Middle frontal gyrus (tissue), 1 donor: ENCODE results near the gene C9orf50.
"Not testable (repeated sequence)": the region's sequence is repeated elsewhere in the genome, so short reads cannot be mapped to it uniquely, and the experiment has no call there.

Experiments used
- DNase-seq: peaks from one replicate; pipeline ENCODE4 v3.0.0-alpha.2; 2015; ENCODE audit warnings: low spot score; ENCODE audit errors: extremely low spot score

C9orf50 gene

GRCh38 chr9:129648092-129648763 is 27.3 kb upstream of the C9orf50 start:
- no peak for DNase-seq

GRCh38 chr9:129647635-129648034 is 26.7 kb upstream of the C9orf50 start:
- DNase-seq: no peak

DNA sequence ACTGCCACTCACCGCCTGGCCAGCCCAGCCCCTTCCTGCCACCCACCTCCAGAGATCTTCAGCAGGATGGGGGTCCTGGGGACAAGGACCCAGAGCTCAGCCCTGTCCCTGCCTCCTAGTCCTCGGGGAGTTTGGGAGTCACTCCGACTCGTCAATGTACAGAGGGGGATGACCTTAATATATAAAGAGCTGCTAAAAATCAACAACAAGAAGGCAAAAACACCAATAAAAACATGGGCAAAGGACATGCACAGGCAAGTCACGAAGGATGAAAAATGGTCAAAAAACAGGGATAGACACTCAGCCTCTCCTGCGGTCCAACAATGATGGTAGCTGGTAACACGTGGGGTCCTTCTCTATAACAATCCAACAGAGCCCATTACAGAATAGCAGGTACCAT is 25.8 kb upstream of the C9orf50 start:
- no peak for DNase-seq

- no peak for DNase-seq
Measured at GRCh38 chr9:129646252-129646651, 25.4 kb upstream of the C9orf50 start.

GRCh38 chr9:129644902-129645301 is 24.0 kb upstream of the C9orf50 start:
- DNase-seq: no peak

DNA sequence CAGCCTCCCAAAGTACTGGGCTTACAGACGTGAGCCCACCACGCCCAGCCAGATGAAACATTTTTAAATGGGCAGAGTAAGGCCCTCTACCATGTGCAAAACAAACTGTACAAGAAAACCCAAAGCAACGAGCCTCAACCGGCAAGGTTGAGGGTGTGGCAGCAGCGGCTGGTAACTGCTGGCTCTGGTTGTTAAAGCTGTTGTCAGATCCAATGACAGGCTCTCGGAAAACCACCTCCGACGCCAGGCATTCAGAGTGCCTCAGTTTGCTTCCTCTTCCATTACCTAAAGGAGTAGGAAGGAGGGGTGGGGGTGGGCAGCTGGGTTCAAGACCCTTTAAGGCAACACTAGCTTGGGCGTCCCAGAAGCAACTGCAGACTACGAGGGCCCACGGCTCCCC is 23.5 kb upstream of the C9orf50 start:
- no peak for DNase-seq

- DNase-seq: no peak
Measured at GRCh38 chr9:129643706-129644105, 22.8 kb upstream of the C9orf50 start.

DNA sequence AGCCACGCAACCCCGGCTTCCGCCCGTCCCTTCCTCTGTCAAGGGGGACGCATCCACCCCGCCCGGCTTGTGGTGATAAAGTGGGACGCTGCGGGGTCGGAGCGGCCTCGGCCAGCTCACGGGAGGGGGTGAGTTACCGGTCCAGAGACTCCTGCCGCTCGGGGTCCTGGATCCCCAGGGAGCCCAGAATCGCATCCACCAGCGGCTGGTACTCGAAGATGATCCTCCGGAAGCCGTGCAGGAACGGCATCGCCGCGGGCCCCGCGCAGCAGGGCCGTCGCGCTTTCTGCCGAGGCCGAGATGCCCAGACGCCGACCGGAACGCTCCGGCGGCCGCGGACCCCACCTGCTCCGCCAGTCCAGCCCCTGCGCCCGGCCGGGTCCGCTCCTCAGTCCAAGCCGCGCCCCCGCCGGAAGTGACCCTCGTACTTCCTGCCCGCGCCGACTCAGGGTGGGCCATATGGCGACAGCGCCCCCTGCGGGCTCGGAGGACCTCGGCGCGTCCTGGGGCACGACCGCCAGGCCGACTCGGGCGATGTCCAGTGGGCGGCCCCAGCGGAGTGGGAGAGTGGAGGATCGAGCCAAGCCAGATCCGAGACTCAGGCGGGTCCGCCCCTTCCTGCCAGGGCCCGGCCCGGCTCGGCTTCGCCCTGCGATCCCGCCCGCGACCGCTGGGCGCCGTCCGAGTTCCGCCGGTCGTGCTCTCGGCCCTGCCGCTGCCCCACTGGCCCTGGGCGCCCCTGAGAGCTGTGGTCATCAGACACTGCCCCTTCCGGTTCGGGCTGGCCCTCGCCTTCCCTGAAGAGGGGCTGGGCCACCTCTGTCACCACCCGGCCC is 21.1 kb upstream of the C9orf50 start, which contains the start of gene ASB6:
TSS of gene ASB6 (minus strand) at position 402 of the 836 bp plus-strand sequence. CDS start at position 250, 152 bp downstream.
- DNase-seq: peak; percentile 85

DNA sequence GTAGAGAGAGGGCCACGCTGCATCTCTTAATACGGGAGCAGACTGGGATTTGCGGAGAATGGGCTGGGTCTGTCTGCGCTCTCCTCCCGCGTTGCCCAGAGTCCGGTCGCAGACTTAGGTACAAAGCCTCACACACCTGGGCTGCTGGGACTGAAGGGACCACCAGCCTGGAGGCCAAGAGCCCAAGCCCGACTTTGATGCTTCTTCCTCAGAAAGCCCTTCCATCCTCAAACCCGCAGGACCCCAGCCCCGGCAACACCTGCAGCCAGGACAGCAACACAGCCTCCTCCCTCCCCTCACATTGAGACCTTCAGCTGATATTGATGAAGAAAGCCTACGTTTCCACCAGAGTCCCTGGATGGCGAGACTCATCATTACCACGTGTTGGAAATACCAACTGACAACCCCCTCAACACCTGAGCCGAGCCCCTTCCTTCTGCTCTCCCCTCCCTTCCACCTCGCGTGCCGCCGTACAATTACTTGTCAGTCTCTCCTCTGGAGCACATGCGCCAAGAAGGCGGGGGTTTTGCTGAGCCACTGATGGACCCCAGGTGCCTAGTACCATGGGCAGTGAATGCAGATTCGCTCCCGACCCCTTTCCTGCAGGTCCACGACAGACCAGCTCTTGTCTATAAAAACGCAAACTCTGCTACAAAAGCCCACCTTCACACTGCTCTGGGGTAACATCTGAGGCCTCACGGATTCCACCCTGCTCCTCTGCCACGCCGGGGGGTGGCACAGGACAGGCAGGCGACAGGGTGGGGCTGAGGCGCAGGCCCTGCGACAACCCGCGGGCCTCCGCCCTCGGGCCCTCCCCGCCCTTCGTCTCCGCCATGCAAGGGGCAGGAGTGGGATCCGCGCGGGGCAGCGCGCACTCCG is 20.2 kb upstream of the C9orf50 start:
- DNase-seq: no peak

GRCh38 chr9:129640086-129640870 is 19.4 kb upstream of the C9orf50 start:
- DNase-seq: no peak

- DNase-seq: no peak
Measured at GRCh38 chr9:129639756-129640085, 18.8 kb upstream of the C9orf50 start.

GRCh38 chr9:129639034-129639630 is 18.2 kb upstream of the C9orf50 start:
- DNase-seq: no peak

DNA sequence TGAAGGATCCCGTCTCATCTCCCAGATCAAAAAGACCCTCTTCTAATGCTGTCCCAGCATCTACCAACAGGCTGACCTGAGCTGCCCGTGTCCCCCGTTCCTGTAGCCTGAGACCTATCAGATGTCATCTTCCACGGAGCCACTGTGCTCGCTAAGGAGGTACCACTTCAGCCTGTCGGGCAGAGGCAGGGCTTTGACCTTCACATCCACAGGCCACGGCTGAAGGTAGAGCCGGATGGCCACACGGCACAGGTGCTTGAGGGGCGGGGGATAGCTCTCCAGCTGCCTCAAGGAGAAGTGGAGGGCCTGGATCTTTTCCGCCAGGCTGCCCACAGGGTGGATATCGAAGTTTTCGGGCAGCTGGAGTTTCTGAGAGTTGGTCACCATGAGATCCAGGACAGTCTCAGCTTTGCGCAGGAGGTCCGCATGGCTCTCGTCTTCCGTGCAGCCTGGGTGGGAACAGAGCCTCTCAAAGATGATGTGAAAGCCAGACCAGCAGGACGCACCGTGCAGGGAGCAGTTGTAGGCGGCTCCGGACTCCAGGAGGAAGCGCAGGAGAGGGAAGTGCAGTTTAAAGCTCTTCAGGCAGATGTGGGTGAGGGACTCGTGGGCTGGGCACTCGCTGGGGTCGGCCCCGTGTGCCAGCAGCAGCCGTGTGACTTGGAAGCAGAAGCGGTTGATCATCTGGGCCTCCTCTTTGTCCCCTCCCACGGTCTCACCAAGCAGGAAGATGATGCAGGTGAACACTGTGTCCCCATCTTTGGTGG is 17.0 kb upstream of the C9orf50 start:
- no peak for DNase-seq

DNA sequence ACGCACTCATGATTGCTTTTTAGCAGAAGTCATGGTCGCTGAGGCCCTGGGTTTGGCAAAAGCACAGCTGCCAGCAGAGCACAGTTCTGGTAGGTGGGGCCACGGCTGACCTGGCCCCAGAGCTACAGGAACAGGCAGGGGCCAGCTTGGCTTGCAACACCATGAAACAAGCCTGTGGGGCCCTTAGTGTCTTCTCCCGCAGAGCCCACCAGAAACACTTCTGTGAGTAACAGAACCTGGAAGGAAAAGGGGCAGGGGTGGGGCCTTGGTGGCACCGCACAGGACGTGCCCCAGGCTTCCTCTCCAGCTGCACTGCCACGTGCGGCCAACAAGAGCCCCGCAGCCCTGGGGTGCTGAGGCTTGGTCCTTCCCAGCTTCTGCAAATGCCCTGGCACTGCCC is 16.2 kb upstream of the C9orf50 start:
- DNase-seq: no peak

DNA sequence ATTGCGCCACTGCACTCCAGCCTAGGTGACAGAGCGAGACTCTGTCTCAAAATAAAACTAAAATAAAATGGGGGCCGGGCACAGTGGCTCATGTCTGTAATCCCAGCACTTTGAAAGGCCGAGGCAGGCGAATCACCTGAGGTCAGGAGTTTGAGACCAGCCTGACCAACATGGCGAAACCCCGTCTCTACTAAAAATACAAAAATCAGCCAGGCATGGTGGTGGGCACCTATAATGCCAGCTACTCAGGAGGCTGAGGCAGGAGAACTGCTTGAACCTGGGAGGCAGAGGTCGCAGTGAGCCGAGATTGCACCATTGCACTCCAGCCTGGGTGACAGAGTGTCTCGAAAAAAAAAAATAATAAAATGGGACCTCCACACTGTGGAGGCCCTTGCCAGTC is 15.4 kb upstream of the C9orf50 start:
- not testable (repeated sequence) for DNase-seq

- no peak for DNase-seq
Measured at GRCh38 chr9:129635099-129636065, 14.5 kb upstream of the C9orf50 start.

DNA sequence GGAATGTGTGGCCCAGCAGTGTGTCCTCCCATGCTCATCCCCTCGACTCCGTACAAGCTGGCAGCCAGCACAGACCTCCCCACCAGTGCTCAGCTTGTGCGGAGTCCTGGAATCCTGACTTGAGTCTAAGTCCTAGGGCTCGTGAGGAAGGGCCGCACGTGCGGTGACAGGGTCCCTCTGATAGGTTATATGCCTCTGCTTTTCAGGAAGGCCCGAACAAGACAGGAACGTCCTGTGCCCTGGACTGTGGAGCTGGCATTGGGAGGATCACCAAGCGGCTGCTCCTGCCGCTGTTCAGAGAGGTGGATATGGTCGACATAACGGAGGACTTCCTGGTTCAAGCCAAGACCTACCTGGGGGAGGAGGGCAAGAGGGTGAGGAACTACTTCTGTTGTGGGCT is 12.9 kb upstream of the C9orf50 start:
- no peak for DNase-seq

- no peak for DNase-seq
Measured at GRCh38 chr9:129633207-129633606, 12.3 kb upstream of the C9orf50 start.

- no peak for DNase-seq
Measured at GRCh38 chr9:129632460-129632859, 11.6 kb upstream of the C9orf50 start.
